ENCODE measurements around the gene BTBD6. TPM values are rescaled to one million over a fixed set of nuclear protein-coding genes. Genes with fewer than 3 reads are reported as not detected.

The BTBD6 gene
- total RNA-seq = 10 to 100 TPM; 19.3 to 40.1 (median 34.4) TPM
- polyA plus RNA-seq = 10 to 100 TPM; 16.6 to 39.2 TPM
- long read RNA-seq, donor 1, partial matches to known transcripts = 0 of 7 reads
- long read RNA-seq, donor 1, other reads (novel, unspliced or antisense) = 0 of 7 reads
- long read RNA-seq, donor 2, transcript BTBD6-206 (5 exons, 1,335 nt) = minor isoform, 5 of 33 reads
- long read RNA-seq, donor 2, transcript BTBD6-204 (3 exons, 2,195 nt) = minor isoform, 7 of 33 reads
- long read RNA-seq, donor 2, transcript BTBD6-203 (4 exons, 2,176 nt) = major isoform, 20 of 33 reads
- long read RNA-seq, donor 2, partial matches to known transcripts = 0 of 33 reads
- long read RNA-seq, donor 2, other reads (novel, unspliced or antisense) = 0 of 33 reads
- long read RNA-seq, donor 3, transcript BTBD6-206 (5 exons, 1,335 nt) = minor isoform, 11 of 156 reads
- long read RNA-seq, donor 3, transcript BTBD6-204 (3 exons, 2,195 nt) = minor isoform, 26 of 156 reads
- long read RNA-seq, donor 3, transcript BTBD6-203 (4 exons, 2,176 nt) = major isoform, 90 of 156 reads
- long read RNA-seq, donor 3, partial matches to known transcripts = 0 of 156 reads
- long read RNA-seq, donor 3, other reads (novel, unspliced or antisense) = 25 of 156 reads

GRCh38 chr14:105248368-105249181 is at the start of gene BTBD6:
TSS of gene BTBD6 (plus strand) at chr14:105248533. CDS start at chr14:105248712, 179 bp downstream.
- Histone ChIP-seq H3K4me1 (ENCODE audit: insufficient read depth) (peaks cover 8% of the 10 kb centered on the region), H3K4me3 (peak within 1 kb of the TSS; percentile 66), H3K27ac (peak within 1 kb of the TSS; percentile 80 to 95), H3K9me3 (no peaks in the 10 kb centered on the region), H3K27me3 (no peaks in the 10 kb centered on the region), H3K36me3 (no peaks in the 10 kb centered on the region)
- intact Hi-C loops (cut with DNase I) = no loop called here
- DNase-seq = peak; percentile 78 to 90 (median 86)
- 1% methylated on average over 24 to 130 of the region's 130 CpGs for WGBS, 3 donors
- TF ChIP-seq POLR2A (IDR thresholded peaks at IDR 0.05) = peak; percentile 17
- peak in 1 of 3 donors; percentile 25 for TF ChIP-seq CTCF (IDR thresholded peaks at IDR 0.05)
- no peak for TF ChIP-seq EP300 (IDR thresholded peaks at IDR 0.05)

GRCh38 chr14:105198588-105198987 is 49.7 kb upstream of the BTBD6 start:
- Histone ChIP-seq H3K27me3 (no peaks in the 10 kb centered on the region), H3K27ac (no peak overlapping the region)
- WGBS, 3 donors = 71 to 80% (median 72%) methylated on average over 4 of the region's 4 CpGs

GRCh38 chr14:105199093-105199492 is 49.2 kb upstream of the BTBD6 start:
- H3K9me3 ChIP-seq = no peaks in the 10 kb centered on the region
- TF ChIP-seq CTCF (IDR thresholded peaks at IDR 0.05) (no peak), POLR2A (IDR thresholded peaks at IDR 0.05) (no peak), EP300 (IDR thresholded peaks at IDR 0.05) (no peak)
- intact Hi-C loops (cut with DNase I) = no loop called here
- no peaks in the 10 kb centered on the region for H3K27me3 ChIP-seq
- no peak overlapping the region for H3K4me3 ChIP-seq
- H3K36me3 ChIP-seq = no peaks in the 10 kb centered on the region
- no peak for DNase-seq
- WGBS, 3 donors = 27 to 49% (median 29%) methylated on average over 16 to 18 of the region's 18 CpGs
- no peak overlapping the region for H3K27ac ChIP-seq
- H3K4me1 ChIP-seq (ENCODE audit: insufficient read depth) = no peaks in the 10 kb centered on the region

More at GRCh38 chr14:105198588-105198987, 49.7 kb upstream of the BTBD6 start:
- Histone ChIP-seq H3K9me3 (no peaks in the 10 kb centered on the region), H3K4me1 (ENCODE audit: insufficient read depth) (no peaks in the 10 kb centered on the region), H3K36me3 (no peaks in the 10 kb centered on the region), H3K4me3 (no peak overlapping the region)
- no peak for DNase-seq
- intact Hi-C loops (cut with DNase I) = no loop called here
- TF ChIP-seq EP300 (IDR thresholded peaks at IDR 0.05) (no peak), POLR2A (IDR thresholded peaks at IDR 0.05) (no peak), CTCF (IDR thresholded peaks at IDR 0.05) (no peak)

- peaks cover 6% of the 10 kb centered on the region for H3K4me1 ChIP-seq (ENCODE audit: insufficient read depth)
- H3K27me3 ChIP-seq = no peaks in the 10 kb centered on the region
- TF ChIP-seq EP300 (IDR thresholded peaks at IDR 0.05) (no peak), CTCF (IDR thresholded peaks at IDR 0.05) (no peak), POLR2A (IDR thresholded peaks at IDR 0.05) (no peak)
- intact Hi-C loops (cut with DNase I) = loop anchor here (2.0 to 10.0 kb wide), 4 partner anchors 82 to 155 kb away; no protein-coding TSS in a partner anchor
- no peak overlapping the region for H3K4me3 ChIP-seq
- 65 to 74% (median 72%) methylated on average over 10 of the region's 10 CpGs for WGBS, 3 donors
- no peak for DNase-seq
- H3K27ac ChIP-seq = no peak overlapping the region
- H3K36me3 ChIP-seq = no peaks in the 10 kb centered on the region
- no peaks in the 10 kb centered on the region for H3K9me3 ChIP-seq
Observed at GRCh38 chr14:105200074-105200473, 48.3 kb upstream of the BTBD6 start.

Data from ovary (tissue), 10 donors.